NT2/D1 (cell line): Measurements from ENCODE around the gene METTL1.

Experiments
- YY1 ChIP-seq: IDR thresholded peaks from 2 replicates; pipeline ENCODE4 v1.6.1; 2011; ENCODE audit not compliant: insufficient read length, insufficient read depth
- ZNF274 ChIP-seq: IDR thresholded peaks from 2 replicates; pipeline ENCODE4 v1.6.1; 2011; ENCODE audit warnings: mild to moderate bottlenecking, low read depth, low read length

DNA sequence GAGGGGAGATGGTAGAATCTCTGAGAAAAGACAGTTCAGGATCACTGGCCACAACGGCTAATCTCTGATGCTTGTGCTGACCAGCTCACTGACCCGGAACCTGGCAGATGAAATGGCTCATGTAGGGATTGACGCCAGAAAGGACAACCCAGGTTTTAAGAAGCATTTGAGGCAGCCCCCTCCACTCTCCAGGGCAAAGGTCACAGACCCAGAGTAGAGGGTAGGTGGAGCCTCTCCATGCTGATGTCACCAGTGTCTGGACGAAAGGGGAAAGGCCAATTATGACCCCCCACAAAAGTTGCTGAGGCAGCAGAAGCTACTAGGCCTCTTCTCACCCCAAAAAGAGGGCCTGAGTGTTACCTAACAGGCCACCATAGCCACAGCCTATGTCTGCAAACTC is 1.2 kb downstream of the METTL1 start:
- TF ChIP-seq YY1 (no peak), ZNF274 (no peak)
